Cardiac atrium fibroblast (primary cell): Measurements from ENCODE around the gene TRMT10A. TPM values are rescaled to one million over a fixed set of nuclear protein-coding genes. Genes with fewer than 3 reads are reported as not detected.

ENCODE experiments used
- total RNA-seq: library from RNA; depleted of rRNA; stranded (reverse); fragments of >200 nt; gene quantifications from 2 replicates; pipeline ENCODE4 v1.2.3, GENCODE V29; 2015

Gene TRMT10A, protein sequence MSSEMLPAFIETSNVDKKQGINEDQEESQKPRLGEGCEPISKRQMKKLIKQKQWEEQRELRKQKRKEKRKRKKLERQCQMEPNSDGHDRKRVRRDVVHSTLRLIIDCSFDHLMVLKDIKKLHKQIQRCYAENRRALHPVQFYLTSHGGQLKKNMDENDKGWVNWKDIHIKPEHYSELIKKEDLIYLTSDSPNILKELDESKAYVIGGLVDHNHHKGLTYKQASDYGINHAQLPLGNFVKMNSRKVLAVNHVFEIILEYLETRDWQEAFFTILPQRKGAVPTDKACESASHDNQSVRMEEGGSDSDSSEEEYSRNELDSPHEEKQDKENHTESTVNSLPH
- 2.8 and 5.1 TPM in 2 replicates for total RNA-seq

GRCh38 chr4:99563310-99564186 is at the start of gene TRMT10A:
TSS of gene TRMT10A (minus strand) at chr4:99564039. CDS start at chr4:99559338, 4,701 bp downstream.

GRCh38 chr4:99574530-99575324 is 10.9 kb upstream of the TRMT10A start, which contains the start of gene MTTP:
TSS of gene MTTP (plus strand) at chr4:99574824. CDS start at chr4:99574910, 86 bp downstream.

DNA sequence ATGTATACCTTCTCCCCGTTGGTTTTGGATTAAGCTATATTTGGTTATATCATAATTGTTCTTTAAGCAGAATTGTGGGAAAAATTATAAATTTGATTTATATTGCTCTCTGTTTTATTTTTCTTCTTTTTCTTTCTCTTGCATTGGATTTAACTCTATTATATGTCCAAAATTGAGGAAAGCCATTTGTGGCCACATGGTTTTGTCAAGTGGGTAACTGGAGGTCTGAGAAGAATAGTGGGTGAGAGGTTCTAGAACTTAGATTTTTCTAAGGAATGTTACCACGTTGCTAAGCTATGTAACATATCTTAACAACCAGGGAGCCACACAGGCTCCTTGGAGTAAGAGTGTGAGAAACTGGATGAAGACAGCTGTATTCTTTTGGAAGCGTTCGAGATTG is 53.1 kb downstream of the TRMT10A start, which contains the start of gene C4orf17:
TSS of gene C4orf17 (plus strand) at position 301 of the 400 bp plus-strand sequence. CDS start 2,061 bp downstream, outside the sequence.

Other genes with a start within 250 kb of the TRMT10A start
- gene ADH1B, start 242.6 kb downstream of the TRMT10A start, total RNA-seq: 31.3 and 59.8 TPM in 2 replicates
- gene ADH1C, start 211.3 kb downstream of the TRMT10A start, total RNA-seq: 0.54 and 1.3 TPM in 2 replicates
- not detected in 2 replicates for gene ADH7, start 128.7 kb downstream of the TRMT10A start, total RNA-seq
- not detected in 2 replicates for gene C4orf17, start 53.0 kb downstream of the TRMT10A start, total RNA-seq
- gene MTTP, start 10.8 kb upstream of the TRMT10A start, total RNA-seq: not detected in 2 replicates
- not detected in 2 replicates for gene C4orf54, start 93.8 kb upstream of the TRMT10A start, total RNA-seq